GM06990 (cell line): ENCODE measurements around the gene ZDHHC7.
"Not testable (repeated sequence)": the region's sequence is repeated elsewhere in the genome, so short reads cannot be mapped to it uniquely, and the experiment has no call there.

Experiments
- DNase-seq: peaks from one replicate; pipeline ENCODE4 v3.0.0-alpha.2; 2011; ENCODE audit not compliant: insufficient read length; ENCODE audit errors: extremely low read depth
- H3K27me3 ChIP-seq: replicated peaks from 2 replicates; pipeline ENCODE4 v1.6.0; 2011; ENCODE audit warnings: low read length; ENCODE audit not compliant: control insufficient read depth, insufficient read depth
- H3K36me3 ChIP-seq: 2 replicates; pipeline ENCODE4 v1.5.1; 2011; ENCODE audit warnings: low read length; ENCODE audit not compliant: control insufficient read depth, insufficient read depth
- H3K4me3 ChIP-seq: replicated peaks from 2 replicates; pipeline ENCODE4 v1.5.1; 2011; ENCODE audit warnings: low read depth, mild to moderate bottlenecking, control low read depth, low read length
- TF ChIP-seq, protein P1 (sequence below): IDR thresholded peaks from 2 replicates; pipeline ENCODE4 v1.5.1; 2011; ENCODE audit warnings: low read length, control low read depth, mild to moderate bottlenecking, inconsistent platforms; ENCODE audit not compliant: insufficient read depth, poor library complexity, severe bottlenecking

Gene ZDHHC7

DNA sequence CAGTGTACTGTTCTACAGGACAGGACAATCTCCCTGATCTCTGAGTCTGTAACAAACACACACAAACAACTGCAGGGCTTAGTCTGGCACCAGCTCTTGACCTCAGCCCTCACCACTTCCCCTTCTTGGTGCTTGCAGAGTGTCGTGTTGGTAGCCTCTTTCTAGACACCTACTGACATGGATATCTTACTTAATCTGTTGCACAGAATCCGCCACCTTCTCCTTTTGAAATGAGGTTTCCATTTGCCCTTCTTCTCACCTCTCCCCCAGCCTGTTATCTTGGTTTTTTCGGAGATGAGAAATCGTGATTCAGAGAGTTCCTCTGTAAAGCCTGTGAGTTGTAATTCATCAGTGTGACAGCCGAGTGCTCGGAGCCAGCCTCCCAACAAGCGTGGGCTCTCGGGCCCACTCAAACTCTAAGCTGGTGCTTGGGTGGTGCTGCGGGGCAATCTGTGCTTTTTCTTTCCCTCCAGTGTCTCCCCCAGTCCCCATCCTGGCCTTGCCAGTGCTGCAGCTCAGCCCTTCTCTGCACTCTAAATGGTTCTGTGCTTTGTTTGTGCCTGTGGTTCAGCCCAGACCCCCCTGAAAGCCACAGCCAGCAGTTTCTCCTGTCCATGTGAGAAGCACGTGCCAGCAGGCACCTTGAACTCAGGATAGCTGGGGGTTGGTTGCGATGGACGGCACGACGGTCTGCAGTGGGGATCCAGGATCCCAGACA is 44.3 kb upstream of the ZDHHC7 start:
- Histone ChIP-seq H3K36me3 (no peaks in the 10 kb centered on the region), H3K4me3 (peak overlapping the region; percentile 23; the same call in 1 of the 2 replicates), H3K27me3 (no peaks in the 10 kb centered on the region; the same call in 1 of the 2 replicates)
- TF ChIP-seq, protein P1, sequence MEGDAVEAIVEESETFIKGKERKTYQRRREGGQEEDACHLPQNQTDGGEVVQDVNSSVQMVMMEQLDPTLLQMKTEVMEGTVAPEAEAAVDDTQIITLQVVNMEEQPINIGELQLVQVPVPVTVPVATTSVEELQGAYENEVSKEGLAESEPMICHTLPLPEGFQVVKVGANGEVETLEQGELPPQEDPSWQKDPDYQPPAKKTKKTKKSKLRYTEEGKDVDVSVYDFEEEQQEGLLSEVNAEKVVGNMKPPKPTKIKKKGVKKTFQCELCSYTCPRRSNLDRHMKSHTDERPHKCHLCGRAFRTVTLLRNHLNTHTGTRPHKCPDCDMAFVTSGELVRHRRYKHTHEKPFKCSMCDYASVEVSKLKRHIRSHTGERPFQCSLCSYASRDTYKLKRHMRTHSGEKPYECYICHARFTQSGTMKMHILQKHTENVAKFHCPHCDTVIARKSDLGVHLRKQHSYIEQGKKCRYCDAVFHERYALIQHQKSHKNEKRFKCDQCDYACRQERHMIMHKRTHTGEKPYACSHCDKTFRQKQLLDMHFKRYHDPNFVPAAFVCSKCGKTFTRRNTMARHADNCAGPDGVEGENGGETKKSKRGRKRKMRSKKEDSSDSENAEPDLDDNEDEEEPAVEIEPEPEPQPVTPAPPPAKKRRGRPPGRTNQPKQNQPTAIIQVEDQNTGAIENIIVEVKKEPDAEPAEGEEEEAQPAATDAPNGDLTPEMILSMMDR = no peak
- DNase-seq = peak; percentile 64

DNA sequence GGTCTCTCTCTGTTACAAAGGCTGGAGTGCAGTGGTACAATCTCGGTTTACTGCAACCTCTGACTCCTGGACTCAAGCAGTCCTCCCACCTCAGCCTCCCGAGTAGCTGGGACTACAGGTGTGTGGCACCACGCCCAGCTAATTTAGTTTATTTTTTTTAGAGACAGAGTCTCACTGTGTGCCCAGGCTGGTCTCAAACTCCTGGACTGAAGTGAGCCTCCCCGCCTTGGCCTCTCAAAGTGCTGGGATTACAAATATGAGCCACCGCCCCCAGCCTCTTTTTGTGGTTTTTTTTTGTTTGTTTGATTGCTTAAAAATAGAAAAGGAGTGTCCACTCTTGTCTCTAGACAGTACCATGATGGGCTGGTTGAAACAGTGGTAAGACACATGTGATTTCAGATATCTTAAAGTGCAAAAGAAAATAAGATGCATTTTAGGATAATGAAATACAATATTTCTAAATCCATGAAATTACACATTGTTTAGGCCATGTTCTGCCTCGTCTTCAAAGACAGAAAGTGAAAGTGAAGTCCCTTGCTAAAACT is 43.7 kb upstream of the ZDHHC7 start:
- TF ChIP-seq, protein P1 = no peak
- Histone ChIP-seq H3K36me3 (no peaks in the 10 kb centered on the region), H3K4me3 (no peak overlapping the region; the same call in 1 of the 2 replicates), H3K27me3 (no peaks in the 10 kb centered on the region; the same call in 1 of the 2 replicates)
- DNase-seq = no peak

DNA sequence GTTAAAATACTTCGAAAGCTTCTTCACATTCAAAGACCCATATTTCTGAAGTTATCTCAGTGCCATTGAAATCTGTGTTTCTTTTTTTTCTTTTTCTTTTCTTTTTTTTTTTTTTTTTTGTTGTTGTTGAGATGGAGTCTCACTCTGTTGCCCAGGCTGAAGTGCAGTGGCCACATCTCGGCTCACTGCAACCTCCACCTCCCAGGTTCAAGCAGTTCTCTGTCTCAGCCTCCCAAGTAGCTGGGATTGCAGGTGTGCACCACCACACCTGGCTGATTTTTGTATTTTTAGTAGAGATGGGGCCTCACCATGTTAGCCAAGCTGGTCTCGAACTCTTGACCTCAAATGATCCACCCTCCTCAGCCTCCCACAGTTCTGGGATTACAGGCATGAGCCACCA is 43.0 kb upstream of the ZDHHC7 start:
- not testable (repeated sequence) for H3K36me3 ChIP-seq, DNase-seq, H3K4me3 ChIP-seq, H3K27me3 ChIP-seq

DNA sequence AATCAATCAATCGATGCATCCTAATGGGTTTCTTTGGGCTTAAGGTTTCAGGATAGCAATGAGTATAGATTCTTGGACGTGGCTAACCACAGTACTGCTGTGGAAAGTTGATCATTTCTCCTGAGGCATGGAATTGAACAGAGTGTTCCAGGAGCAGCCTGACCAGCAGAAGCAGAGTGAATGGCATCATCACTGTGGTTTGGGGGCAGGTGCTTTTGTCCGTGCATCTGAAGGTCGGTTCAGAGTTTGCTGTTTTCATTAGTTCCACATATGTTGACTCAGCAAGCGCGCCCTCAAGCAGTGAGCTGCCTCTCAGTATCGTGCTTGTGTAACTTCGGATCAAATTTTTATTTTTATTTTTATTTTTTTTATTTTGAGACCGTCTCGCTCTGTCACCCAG is 41.2 kb upstream of the ZDHHC7 start:
- DNase-seq = no peak
- Histone ChIP-seq H3K4me3 (no peak overlapping the region), H3K27me3 (no peaks in the 10 kb centered on the region; the same call in 1 of the 2 replicates), H3K36me3 (no peaks in the 10 kb centered on the region)
- TF ChIP-seq, protein P1 = no peak

DNA sequence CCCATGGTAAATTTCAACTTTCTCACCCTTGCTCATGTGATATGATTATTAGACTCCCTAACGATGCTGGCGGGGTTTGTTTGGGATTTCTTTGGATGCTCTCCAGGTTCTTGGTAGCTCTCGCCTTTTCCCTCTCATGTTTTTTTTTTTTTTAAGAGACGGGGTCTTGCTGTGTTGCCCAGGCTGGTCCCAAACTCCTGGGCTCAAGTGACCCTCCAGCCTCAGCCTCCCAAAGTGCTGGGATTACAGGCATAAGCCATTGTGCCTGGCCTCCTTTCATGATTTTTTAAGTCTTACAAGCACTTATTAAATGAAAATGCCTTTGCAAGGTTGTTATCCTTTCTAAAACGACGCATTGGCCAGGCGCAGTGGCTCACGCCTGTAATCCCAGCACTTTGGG is 40.3 kb upstream of the ZDHHC7 start:
- no peak for DNase-seq
- no peaks in the 10 kb centered on the region for H3K36me3 ChIP-seq
- no peak overlapping the region for H3K4me3 ChIP-seq
- TF ChIP-seq, protein P1 = no peak
- H3K27me3 ChIP-seq = no peaks in the 10 kb centered on the region; the same call in 1 of the 2 replicates

DNA sequence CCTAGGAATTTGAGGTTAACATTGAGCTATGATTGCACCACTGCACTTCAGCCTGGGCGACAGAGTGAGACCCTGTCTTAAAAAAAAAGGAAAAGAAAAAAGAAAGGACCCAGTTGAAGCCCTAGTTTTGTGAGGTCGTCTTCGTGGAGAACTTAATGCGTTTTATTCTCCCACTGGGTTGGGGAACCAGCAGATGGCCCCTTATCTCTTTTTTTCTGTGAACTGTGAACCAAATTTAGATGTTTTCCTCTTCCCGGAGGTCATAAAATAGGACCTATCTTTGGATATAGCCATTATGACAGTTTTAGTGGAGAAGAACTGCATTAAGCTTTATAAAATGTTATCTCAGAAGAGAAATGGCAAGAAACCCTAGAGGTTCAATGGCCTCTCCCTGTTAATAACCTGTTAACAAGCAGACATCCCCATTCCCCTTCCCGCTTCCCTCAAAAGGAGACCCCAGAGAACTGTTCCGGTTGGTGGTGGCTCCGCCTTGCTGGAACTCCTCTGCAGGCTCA is 39.8 kb upstream of the ZDHHC7 start:
- no peaks in the 10 kb centered on the region; the same call in 1 of the 2 replicates for H3K27me3 ChIP-seq
- H3K36me3 ChIP-seq = no peaks in the 10 kb centered on the region
- no peak overlapping the region for H3K4me3 ChIP-seq
- no peak for DNase-seq
- TF ChIP-seq, protein P1 = no peak
